HG02970 (cell line): ENCODE data around the gene INTS1.

Source experiments
- ATAC-seq: cut with Tn5 transposase; IDR thresholded peaks from one replicate; pipeline ENCODE4 v1.9.1; 2021; ENCODE audit warnings: mild to moderate bottlenecking, moderate library complexity, moderate number of reproducible peaks; ENCODE audit not compliant: unreplicated experiment, low FRiP score

Gene INTS1

GRCh38 chr7:1470901-1471300 lies 33.3 kb downstream of the INTS1 start:
- ATAC-seq = no peak

GRCh38 chr7:1468643-1469298 lies 35.4 kb downstream of the INTS1 start:
- no peak for ATAC-seq

- no peak for ATAC-seq
These were observed 36.0 kb downstream of the INTS1 start for GRCh38 chr7:1468203-1468602.

- no peak for ATAC-seq
These were observed 37.5 kb downstream of the INTS1 start for GRCh38 chr7:1466524-1467271.

- no peak for ATAC-seq
These were observed 39.5 kb downstream of the INTS1 start for GRCh38 chr7:1464694-1465093.

- no peak for ATAC-seq
These were observed 40.4 kb downstream of the INTS1 start for GRCh38 chr7:1463676-1464223.

GRCh38 chr7:1461646-1462375 lies 42.4 kb downstream of the INTS1 start:
- no peak for ATAC-seq

GRCh38 chr7:1460821-1461645 lies 43.2 kb downstream of the INTS1 start:
- ATAC-seq = no peak

GRCh38 chr7:1459920-1460820 lies 44.0 kb downstream of the INTS1 start:
- no peak for ATAC-seq

- ATAC-seq = peak; percentile 83
These were observed 44.7 kb downstream of the INTS1 start for GRCh38 chr7:1459512-1459892.

- peak; percentile 8 for ATAC-seq
These were observed 45.3 kb downstream of the INTS1 start, which contains the start of gene MICALL2 for GRCh38 chr7:1458683-1459511. MICALL2 (minus strand) TSS chr7:1459470; CDS start chr7:1459326, 144 bp downstream.

- no peak for ATAC-seq
These were observed 46.1 kb downstream of the INTS1 start for GRCh38 chr7:1457949-1458682.

GRCh38 chr7:1457059-1457948 lies 46.9 kb downstream of the INTS1 start:
- ATAC-seq = no peak

GRCh38 chr7:1455955-1456354 lies 48.2 kb downstream of the INTS1 start:
- ATAC-seq = no peak

- ATAC-seq = no peak
These were observed 48.8 kb downstream of the INTS1 start for GRCh38 chr7:1455241-1455939.

- ATAC-seq = no peak
These were observed 49.6 kb downstream of the INTS1 start for GRCh38 chr7:1454542-1454941.
